Measurements from ENCODE around the gene MRE11. TPM values are rescaled to one million over a fixed set of nuclear protein-coding genes. Genes with fewer than 3 reads are reported as not detected.

The MRE11 gene
- total RNA-seq, 1 experiment from 2014 or later: 20.1 TPM

GRCh38 chr11:94400457-94400838 lies 93.2 kb downstream of the MRE11 start:
- ChIA-PET CTCF (no interaction called here), POLR2A (ENCODE audit: unreplicated experiment) (no interaction called here)
- H3K9ac ChIP-seq (ENCODE audit: low read length): no peak overlapping the region
- intact Hi-C loops (cut with micrococcal nuclease): no loop called here
- no peaks in the 10 kb centered on the region for H3K9me2 ChIP-seq (replicated peaks; ENCODE audit: low read length)
- no peak overlapping the region for H2AFZ ChIP-seq (ENCODE audit: low read length)
- no peaks in the 10 kb centered on the region for H3F3A ChIP-seq (ENCODE audit: low read length, unreplicated experiment)
- no peaks in the 10 kb centered on the region for H3K36me3 ChIP-seq (ENCODE audit: low read depth, low read length)
- BruUV-seq (replicated peaks): no TSS peak
- H3K4me1 ChIP-seq (ENCODE audit: insufficient read depth, low read length): peaks cover 7% of the 10 kb centered on the region; the same call in 1 of the 2 replicates
- no peak overlapping the region for H3K27ac ChIP-seq (ENCODE audit: low read length)
- H3K4me2 ChIP-seq (ENCODE audit: low read length): no peak overlapping the region
- no peak overlapping the region for H3K4me3 ChIP-seq (ENCODE audit: low read length)
- H3K79me2 ChIP-seq (ENCODE audit: low read length): no peaks in the 10 kb centered on the region
- H3K27me3 ChIP-seq (ENCODE audit: low read length): peaks cover under 1% of the 10 kb centered on the region; the same call in 1 of the 2 replicates
- ATAC-seq (no peak), DNase-seq (no peak)
- no peaks in the 10 kb centered on the region for H4K20me1 ChIP-seq (ENCODE audit: low read length)
- no peaks in the 10 kb centered on the region for H3K9me3 ChIP-seq (ENCODE audit: low read length)
- TF ChIP-seq EZH2 (IDR thresholded peaks at IDR 0.05; ENCODE audit: low read length, unreplicated experiment) (no peak), CTCF (conservative IDR thresholded peaks at IDR 0.05; ENCODE audit: low read depth, low read length) (no peak), EZH2phosphoT487 (IDR thresholded peaks at IDR 0.05; ENCODE audit: borderline replicate concordance, low read length) (no peak)

DNA sequence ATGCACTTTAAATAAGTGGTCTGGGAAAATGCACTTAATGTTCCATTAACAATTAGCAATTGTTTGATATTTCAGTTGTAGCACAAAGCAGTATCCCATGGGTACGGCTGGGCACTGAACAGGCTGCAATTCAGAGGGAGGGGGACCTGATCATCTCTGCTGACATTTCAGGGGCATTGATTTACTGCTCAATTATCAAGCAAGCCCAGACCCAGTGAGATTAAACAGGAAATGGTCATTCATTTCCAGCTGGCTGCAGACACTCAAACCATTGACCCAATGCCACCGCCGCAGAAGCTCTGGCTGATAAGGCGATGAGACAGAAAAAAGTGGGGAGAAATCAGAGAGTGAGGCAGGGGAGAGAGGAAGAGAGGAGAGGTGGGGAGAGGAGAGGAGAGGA lies 93.6 kb downstream of the MRE11 start:
- intact Hi-C loops (cut with micrococcal nuclease): no loop called here

More for the DNA sequence above, 93.6 kb downstream of the MRE11 start:
- ChIA-PET POLR2A (ENCODE audit: unreplicated experiment) (no interaction called here), CTCF (no interaction called here)
- TF ChIP-seq EZH2 (IDR thresholded peaks at IDR 0.05; ENCODE audit: low read length, unreplicated experiment) (no peak), CTCF (conservative IDR thresholded peaks at IDR 0.05; ENCODE audit: low read depth, low read length) (no peak), EZH2phosphoT487 (IDR thresholded peaks at IDR 0.05; ENCODE audit: borderline replicate concordance, low read length) (no peak)
- Histone ChIP-seq H3K27ac (ENCODE audit: low read length) (no peak overlapping the region), H3K27me3 (ENCODE audit: low read length) (peaks cover 4% of the 10 kb centered on the region; the same call in 1 of the 2 replicates), H3F3A (ENCODE audit: low read length, unreplicated experiment) (no peaks in the 10 kb centered on the region), H4K20me1 (ENCODE audit: low read length) (no peaks in the 10 kb centered on the region), H3K9me3 (ENCODE audit: low read length) (no peaks in the 10 kb centered on the region), H3K4me2 (ENCODE audit: low read length) (no peak overlapping the region), H3K9ac (ENCODE audit: low read length) (no peak overlapping the region), H3K4me3 (ENCODE audit: low read length) (no peak overlapping the region), H3K4me1 (ENCODE audit: insufficient read depth, low read length) (peaks cover 7% of the 10 kb centered on the region; the same call in 1 of the 2 replicates), H3K79me2 (ENCODE audit: low read length) (no peaks in the 10 kb centered on the region), H3K9me2 (replicated peaks; ENCODE audit: low read length) (no peaks in the 10 kb centered on the region), H3K36me3 (ENCODE audit: low read depth, low read length) (no peaks in the 10 kb centered on the region), H2AFZ (ENCODE audit: low read length) (no peak overlapping the region)
- ATAC-seq (no peak), DNase-seq (no peak)
- BruUV-seq (replicated peaks): no TSS peak
